Esophagus squamous epithelium (tissue), 5 donors: ENCODE data around the gene TAPT1. TPM values are rescaled to one million over a fixed set of nuclear protein-coding genes. Genes with fewer than 3 reads are reported as not detected.

Source experiments
- DNase-seq: peaks from one replicate; lab custom pipeline; 2025; lab: John Stamatoyannopoulos, UW
- H3K27ac ChIP-seq, 4 donors: fragments of 200-600 bp; sonication (generic); one replicate each; pipeline ENCODE4 v1.5.1; 2016 to 2019; ENCODE audit warnings: mild to moderate bottlenecking in 1 of 4
- H3K27me3 ChIP-seq, 4 donors: fragments of 200-600 bp; sonication (generic); 1 replicate in 3 of 4; 2 replicates in 1 of 4; pipeline versions ENCODE4 v1.5.1 to v1.6.0; 2017 to 2021; ENCODE audit warnings: antibody characterized with exemption in 1 of 4
- H3K36me3 ChIP-seq, 3 donors: fragments of 200-600 bp; sonication (generic); one replicate each; pipeline ENCODE4 v1.5.1; 2016 to 2019
- H3K4me1 ChIP-seq, 3 donors: fragments of 200-600 bp; sonication (generic); one replicate each; pipeline ENCODE4 v1.5.1; 2017 to 2019
- H3K4me3 ChIP-seq, 4 donors: fragments of 200-600 bp; sonication (generic); 1 replicate in 3 of 4; 2 replicates in 1 of 4; pipeline ENCODE4 v1.5.1; 2016 to 2019; ENCODE audit warnings: mild to moderate bottlenecking in 2 of 4, moderate library complexity in 1 of 4
- H3K9me3 ChIP-seq, 3 donors: fragments of 200-600 bp; sonication (generic); one replicate each; pipeline ENCODE4 v1.5.1; 2016 to 2019
- POLR2A ChIP-seq, 4 donors: fragments of 450-650 bp; IDR thresholded peaks; one replicate each; pipeline ENCODE4 v1.6.1; 2017; ENCODE audit warnings: antibody characterized with exemption in 4 of 4, mild to moderate bottlenecking in 4 of 4, moderate library complexity in 3 of 4
- WGBS, 2 donors: methylation state at CpG; one replicate each; pipeline ENCODE4 v1.1.5; 2018; 5-methylcytosine and 5-hydroxymethylcytosine counted together
- intact Hi-C: fragments of 100-400 bp; cut with DNase I; formaldehyde crosslinking; loops from one replicate; pipeline ENCODE4 v1.15.0; 2022
- total RNA-seq, 4 donors: library from RNA; depleted of rRNA; stranded (reverse); fragments of >200 nt; gene quantifications; one replicate each; pipeline ENCODE4 v1.1.0, GENCODE V29; 2016
- TF ChIP-seq, protein P1 (sequence below), 6 experiments: fragments of 450-650 bp in 4 of 6; fragments of 200-600 bp in 2 of 6; sonication (generic) in 2 of 6; IDR thresholded peaks; one replicate each; pipeline ENCODE4 v1.5.1; 2016 to 2019; ENCODE audit warnings: antibody characterized with exemption in 6 of 6, mild to moderate bottlenecking in 4 of 6, moderate library complexity in 4 of 6
- donor health status: DM: yes; HTN: yes; CAD: no.

Gene TAPT1
- total RNA-seq, 4 donors from 2014 or later = 9.4 to 23.8 (median 16.9) TPM

DNA sequence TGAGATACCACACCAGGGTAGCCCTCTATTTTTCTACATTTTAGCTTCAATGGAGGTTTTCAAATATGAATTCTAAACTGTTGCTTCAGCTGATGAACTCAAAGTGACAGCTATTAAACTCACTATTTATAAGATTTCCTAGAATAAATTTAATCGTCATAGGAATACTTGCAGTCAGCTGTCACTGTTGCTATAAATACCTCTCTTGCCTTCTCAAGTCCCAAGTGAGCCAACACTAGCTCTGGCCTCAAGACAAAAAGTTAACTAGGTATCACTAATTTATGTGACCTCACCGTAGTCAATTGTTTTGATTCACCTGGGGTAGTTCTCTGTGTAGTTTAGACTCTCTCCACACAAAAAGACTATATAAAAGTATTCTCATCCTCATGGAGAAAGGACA is 108.2 kb downstream of the TAPT1 start:
- DNase-seq = no peak
- intact Hi-C loops = no loop called here
- Histone ChIP-seq H3K4me1 (no peaks in the 10 kb centered on the region), H3K4me3 (no peak overlapping the region), H3K27ac (no peak overlapping the region), H3K9me3 (no peaks in the 10 kb centered on the region), H3K27me3 (peaks cover 0 to 61% (median 0%) of the 10 kb centered on the region in 4 donors), H3K36me3 (no peaks in the 10 kb centered on the region)
- TF ChIP-seq, protein P1, sequence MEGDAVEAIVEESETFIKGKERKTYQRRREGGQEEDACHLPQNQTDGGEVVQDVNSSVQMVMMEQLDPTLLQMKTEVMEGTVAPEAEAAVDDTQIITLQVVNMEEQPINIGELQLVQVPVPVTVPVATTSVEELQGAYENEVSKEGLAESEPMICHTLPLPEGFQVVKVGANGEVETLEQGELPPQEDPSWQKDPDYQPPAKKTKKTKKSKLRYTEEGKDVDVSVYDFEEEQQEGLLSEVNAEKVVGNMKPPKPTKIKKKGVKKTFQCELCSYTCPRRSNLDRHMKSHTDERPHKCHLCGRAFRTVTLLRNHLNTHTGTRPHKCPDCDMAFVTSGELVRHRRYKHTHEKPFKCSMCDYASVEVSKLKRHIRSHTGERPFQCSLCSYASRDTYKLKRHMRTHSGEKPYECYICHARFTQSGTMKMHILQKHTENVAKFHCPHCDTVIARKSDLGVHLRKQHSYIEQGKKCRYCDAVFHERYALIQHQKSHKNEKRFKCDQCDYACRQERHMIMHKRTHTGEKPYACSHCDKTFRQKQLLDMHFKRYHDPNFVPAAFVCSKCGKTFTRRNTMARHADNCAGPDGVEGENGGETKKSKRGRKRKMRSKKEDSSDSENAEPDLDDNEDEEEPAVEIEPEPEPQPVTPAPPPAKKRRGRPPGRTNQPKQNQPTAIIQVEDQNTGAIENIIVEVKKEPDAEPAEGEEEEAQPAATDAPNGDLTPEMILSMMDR (IDR thresholded peaks at IDR 0.05) = no peak
- TF ChIP-seq POLR2A (IDR thresholded peaks at IDR 0.05) = no peak
- WGBS, 2 donors = 46 to 65% methylated on average over 2 of the region's 2 CpGs

GRCh38 chr4:16117164-16117563 is 109.1 kb downstream of the TAPT1 start:
- no peak overlapping the region for H3K4me3 ChIP-seq
- 58 to 73% methylated on average over 5 of the region's 5 CpGs for WGBS, 2 donors
- DNase-seq = no peak
- TF ChIP-seq, protein P1 (IDR thresholded peaks at IDR 0.05) = no peak
- TF ChIP-seq POLR2A (IDR thresholded peaks at IDR 0.05) = no peak
- no peaks in the 10 kb centered on the region for H3K9me3 ChIP-seq
- intact Hi-C loops = no loop called here
- H3K36me3 ChIP-seq = no peaks in the 10 kb centered on the region
- no peak overlapping the region for H3K27ac ChIP-seq
- H3K27me3 ChIP-seq = peaks cover 0 to 59% (median 0%) of the 10 kb centered on the region in 4 donors
- no peaks in the 10 kb centered on the region for H3K4me1 ChIP-seq

- H3K4me1 ChIP-seq = no peaks in the 10 kb centered on the region
- 48% methylated on average over 2 of the region's 3 CpGs; no CpG with 5 or more reads in 1 of the 2 donors for WGBS, 2 donors
- no peaks in the 10 kb centered on the region for H3K36me3 ChIP-seq
- H3K27me3 ChIP-seq = peaks cover 0 to 65% (median 0%) of the 10 kb centered on the region in 4 donors
- no peak for DNase-seq
- intact Hi-C loops = no loop called here
- H3K9me3 ChIP-seq = no peaks in the 10 kb centered on the region
- TF ChIP-seq, protein P1 (IDR thresholded peaks at IDR 0.05) = no peak
- no peak for TF ChIP-seq POLR2A (IDR thresholded peaks at IDR 0.05)
- H3K27ac ChIP-seq = no peak overlapping the region
- no peak overlapping the region for H3K4me3 ChIP-seq
These were observed 109.7 kb downstream of the TAPT1 start for GRCh38 chr4:16116493-16116990.

GRCh38 chr4:16116019-16116418 is 110.3 kb downstream of the TAPT1 start:
- Histone ChIP-seq H3K36me3 (no peaks in the 10 kb centered on the region), H3K4me3 (no peak overlapping the region), H3K4me1 (no peaks in the 10 kb centered on the region), H3K27me3 (peaks cover 0 to 67% (median 0%) of the 10 kb centered on the region in 4 donors), H3K9me3 (no peaks in the 10 kb centered on the region), H3K27ac (no peak overlapping the region)
- WGBS, 2 donors = 84 to 86% methylated on average over 7 of the region's 7 CpGs
- TF ChIP-seq, protein P1 (IDR thresholded peaks at IDR 0.05) = no peak
- TF ChIP-seq POLR2A (IDR thresholded peaks at IDR 0.05) = no peak
- DNase-seq = no peak
- intact Hi-C loops = no loop called here

DNA sequence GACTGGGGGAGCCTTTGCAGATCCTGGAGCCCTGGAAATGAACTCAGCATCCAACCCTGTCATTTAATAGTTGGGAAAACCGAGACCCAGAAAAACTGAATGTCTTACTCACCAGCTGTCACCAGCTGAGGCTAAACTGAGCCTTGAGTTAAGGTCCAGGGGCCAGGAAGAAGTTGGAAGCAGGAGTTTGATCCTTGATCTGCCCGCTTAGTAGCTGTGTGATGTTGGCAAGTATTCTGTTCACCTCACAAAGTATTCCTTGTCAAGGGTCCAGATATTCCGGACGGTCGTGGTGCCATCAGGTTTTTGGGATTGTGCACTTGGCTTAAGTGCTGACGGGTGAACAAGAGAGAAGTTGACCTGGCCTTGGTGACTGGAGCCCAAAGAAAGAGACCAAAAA is 111.7 kb downstream of the TAPT1 start:
- DNase-seq = no peak
- intact Hi-C loops = no loop called here
- TF ChIP-seq, protein P1 (IDR thresholded peaks at IDR 0.05) = no peak
- 83 to 94% methylated on average over 5 to 6 of the region's 6 CpGs for whole genome bisulfite sequencing, 2 donors
- no peak overlapping the region for H3K27ac ChIP-seq
- H3K4me1 ChIP-seq = no peaks in the 10 kb centered on the region
- H3K4me3 ChIP-seq = no peak overlapping the region
- H3K27me3 ChIP-seq = peaks cover 0 to 68% (median 0%) of the 10 kb centered on the region in 4 donors
- H3K9me3 ChIP-seq = no peaks in the 10 kb centered on the region
- H3K36me3 ChIP-seq = no peaks in the 10 kb centered on the region
